ENCODE results near the gene RPS15.

GRCh38 chr19:1397838-1398237 is 40.4 kb upstream of the RPS15 start:
- TF ChIP-seq CTCF (IDR thresholded peaks at IDR 0.05; ENCODE audit: low read depth, low read length, missing input control), result no peak
- no peak for TF ChIP-seq RAD21 (IDR thresholded peaks at IDR 0.05)
- no peak for TF ChIP-seq REST (IDR thresholded peaks at IDR 0.05)
- no peak for TF ChIP-seq RXRA (IDR thresholded peaks at IDR 0.05)
- no peak for TF ChIP-seq YY1 (IDR thresholded peaks at IDR 0.05)
- no peak for TF ChIP-seq JUND (IDR thresholded peaks at IDR 0.05)
- TF ChIP-seq GABPA (IDR thresholded peaks at IDR 0.05 in 1 of 2, conservative IDR thresholded peaks at IDR 0.05 in 1 of 2), result no peak
- TF ChIP-seq HNF4G (IDR thresholded peaks at IDR 0.05), result no peak
- no peak for TF ChIP-seq ZBTB33 (IDR thresholded peaks at IDR 0.05)
- no peak for TF ChIP-seq TAF1 (conservative IDR thresholded peaks at IDR 0.05)
- TF ChIP-seq ATF3 (IDR thresholded peaks at IDR 0.05), result no peak
